Airway epithelial cell (primary cell): Measurements from ENCODE around the gene DEFB123. TPM values are rescaled to one million over a fixed set of nuclear protein-coding genes. Genes with fewer than 3 reads are reported as not detected.

Experiments
- total RNA-seq: library from RNA; depleted of rRNA; stranded (reverse); fragments of >200 nt; gene quantifications from 2 replicates; pipeline ENCODE4 v1.2.3, GENCODE V29; 2015

DEFB123 gene, protein sequence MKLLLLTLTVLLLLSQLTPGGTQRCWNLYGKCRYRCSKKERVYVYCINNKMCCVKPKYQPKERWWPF
- not detected in 2 replicates for total RNA-seq

DNA sequence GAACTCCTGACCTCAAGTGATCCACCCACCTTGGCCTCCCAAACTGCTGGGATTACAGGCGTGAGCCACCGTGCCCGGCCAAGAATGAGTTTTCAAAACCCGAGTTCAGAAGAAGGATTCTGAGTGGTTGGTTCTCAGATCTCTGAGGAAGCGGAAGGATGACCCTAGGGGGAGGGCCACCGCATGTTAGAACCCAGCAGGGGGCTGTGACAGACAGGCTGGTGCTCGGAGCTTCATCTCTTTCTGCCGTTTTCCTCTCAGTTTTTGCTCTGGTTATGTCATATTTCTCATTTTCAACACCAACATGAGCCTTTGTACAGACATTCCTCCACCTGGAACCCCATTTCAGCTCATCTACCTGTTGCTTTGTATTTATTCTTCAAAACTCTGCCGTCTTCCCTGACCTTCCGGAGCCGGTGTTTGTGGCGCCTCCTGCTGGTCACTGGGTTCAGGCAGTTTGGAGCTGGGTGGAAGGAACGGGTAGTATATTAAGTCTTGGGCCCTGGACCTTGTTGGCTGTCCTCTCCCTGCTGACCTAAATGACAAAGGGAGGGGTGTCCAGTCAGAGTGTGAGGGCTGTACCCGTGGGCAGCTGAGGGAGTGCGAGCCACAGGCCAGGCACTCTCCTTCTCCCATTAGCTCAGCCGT lies at the start of gene DEFB123:
Gene DEFB123, plus strand, starts transcription at position 621 of the 648 bp plus-strand sequence. CDS start 67 bp downstream, outside the sequence.

GRCh38 chr20:31406115-31406514 lies 34.3 kb upstream of the DEFB123 start, which contains the start of gene DEFB121:
Gene DEFB121, minus strand, starts transcription at chr20:31406215. Its CDS starts 63 bp downstream, at chr20:31406152.

GRCh38 chr20:31474758-31475427 lies 34.5 kb downstream of the DEFB123 start, which contains the start of the genes DEFB124 and REM1:
Gene DEFB124, minus strand, starts transcription at chr20:31475127. Its CDS starts 2,114 bp downstream, at chr20:31473013.
Gene REM1, plus strand, starts transcription at chr20:31475288. Its CDS starts 1,158 bp downstream, at chr20:31476446.

Other genes with a start within 250 kb of the DEFB123 start
- gene DEFB115, start 183.0 kb upstream of the DEFB123 start, total RNA-seq: not detected in 2 replicates
- gene DEFB116, start 132.0 kb upstream of the DEFB123 start, total RNA-seq: not detected in 2 replicates
- not detected in 2 replicates for gene DEFB118, start 72.0 kb upstream of the DEFB123 start, total RNA-seq
- not detected in 2 replicates for gene DEFB119, start 50.0 kb upstream of the DEFB123 start, total RNA-seq
- not detected in 2 replicates for gene DEFB121, start 34.4 kb upstream of the DEFB123 start, total RNA-seq
- gene DEFB124, start 34.5 kb downstream of the DEFB123 start, total RNA-seq: not detected in 2 replicates
- not detected in 2 replicates for gene REM1, start 34.7 kb downstream of the DEFB123 start, total RNA-seq
- 55.3 and 92.6 TPM in 2 replicates for gene HM13, start 73.8 kb downstream of the DEFB123 start, total RNA-seq
- 651 and 673 TPM in 2 replicates for gene ID1, start 164.7 kb downstream of the DEFB123 start, total RNA-seq
- not detected in 2 replicates for gene COX4I2, start 197.3 kb downstream of the DEFB123 start, total RNA-seq